PC-9 (cell line): ENCODE measurements around the gene FBXW7. TPM values are rescaled to one million over a fixed set of nuclear protein-coding genes. Genes with fewer than 3 reads are reported as not detected.

ENCODE experiments used
- BruUV-seq: library from RNA; stranded (reverse); fragments of 400-500 nt; replicated peaks from 2 replicates; lab custom pipeline; 2021; lab: Mats Ljungman, UMichigan
- CTCF ChIA-PET: fragments of 300-600 bp; sonication (Branson Sonifier 250); formaldehyde crosslinking; loops from one replicate; lab custom pipeline; 2022; ENCODE audit warnings: antibody characterized with exemption; lab: Charles Lee
- POLR2A ChIA-PET: fragments of 300-600 bp; sonication (Branson Sonifier 250); formaldehyde crosslinking; loops from one replicate; lab custom pipeline; 2022; ENCODE audit warnings: antibody characterized with exemption; ENCODE audit not compliant: unreplicated experiment; lab: Charles Lee
- DNase-seq, 2 experiments: peaks; one replicate each; pipeline versions ENCODE4 v3.0.0 to v3.0.0-alpha.2; 2015 to 2022; ENCODE audit warnings: mixed read lengths in 1 of 2
- H2AFZ ChIP-seq: fragments of 200-600 bp; sonication (generic); 2 replicates; pipeline ENCODE4 v1.8.1; 2017; ENCODE audit warnings: antibody characterized with exemption
- H3F3A ChIP-seq: fragments of 200-600 bp; sonication (generic); 2 replicates; pipeline ENCODE4 v1.8.1; 2017; ENCODE audit warnings: antibody characterized with exemption, mild to moderate bottlenecking, low read depth; ENCODE audit not compliant: insufficient read depth
- H3K27ac ChIP-seq: fragments of 200-600 bp; sonication (generic); 2 replicates; pipeline ENCODE4 v1.6.1; 2016; ENCODE audit warnings: mixed run types
- H3K27me3 ChIP-seq: fragments of 200-600 bp; sonication (generic); 2 replicates; pipeline ENCODE4 v1.6.1; 2016; ENCODE audit warnings: low read depth, mixed run types; ENCODE audit not compliant: insufficient read depth
- H3K36me3 ChIP-seq: fragments of 200-600 bp; sonication (generic); 2 replicates; pipeline ENCODE4 v1.6.1; 2016; ENCODE audit warnings: low read depth, mixed run types
- H3K4me1 ChIP-seq: fragments of 200-600 bp; sonication (generic); replicated peaks from 2 replicates; pipeline ENCODE4 v1.6.1; 2016; ENCODE audit warnings: mixed run types; ENCODE audit not compliant: insufficient read depth
- H3K4me2 ChIP-seq: fragments of 200-600 bp; sonication (generic); 2 replicates; pipeline ENCODE4 v1.6.1; 2017; ENCODE audit warnings: mixed run types
- H3K4me3 ChIP-seq: fragments of 200-600 bp; sonication (generic); 2 replicates; pipeline ENCODE4 v1.6.1; 2016; ENCODE audit warnings: mixed run types
- H3K79me2 ChIP-seq: fragments of 200-600 bp; sonication (generic); 2 replicates; pipeline ENCODE4 v1.6.1; 2017; ENCODE audit warnings: low read depth, mixed run types
- H3K9me2 ChIP-seq: fragments of 200-600 bp; sonication (generic); 2 replicates; pipeline ENCODE4 v1.8.1; 2017; ENCODE audit warnings: mild to moderate bottlenecking; ENCODE audit not compliant: insufficient read depth
- H3K9me3 ChIP-seq: fragments of 200-600 bp; sonication (generic); 2 replicates; pipeline ENCODE4 v1.8.1; 2016; ENCODE audit warnings: low read depth; ENCODE audit not compliant: insufficient read depth
- H4K20me1 ChIP-seq: fragments of 200-600 bp; sonication (generic); 2 replicates; pipeline ENCODE4 v1.8.1; 2017; ENCODE audit not compliant: insufficient read depth
- EZH2 ChIP-seq: fragments of 200-600 bp; sonication (generic); IDR thresholded peaks from 2 replicates; pipeline ENCODE4 v1.8.0; 2017; ENCODE audit warnings: antibody characterized with exemption, low read depth
- intact Hi-C: fragments of 100-400 bp; cut with micrococcal nuclease; formaldehyde crosslinking; loops from one replicate; pipeline ENCODE4 v1.10.0; 2022; ENCODE audit not compliant: unreplicated experiment
- total RNA-seq: library from RNA; stranded (reverse); gene quantifications from 2 replicates; pipeline ENCODE4 v1.2.3, GENCODE V29; 2021
- TF ChIP-seq, protein P1 (sequence below): fragments of 200-600 bp; sonication (generic); conservative IDR thresholded peaks from 2 replicates; pipeline ENCODE4 v1.6.1; 2017; ENCODE audit warnings: mixed run types, antibody characterized with exemption, mild to moderate bottlenecking, moderate library complexity

Gene FBXW7
- total RNA-seq, 1 experiment from 2014 or later: 30.2 TPM

DNA sequence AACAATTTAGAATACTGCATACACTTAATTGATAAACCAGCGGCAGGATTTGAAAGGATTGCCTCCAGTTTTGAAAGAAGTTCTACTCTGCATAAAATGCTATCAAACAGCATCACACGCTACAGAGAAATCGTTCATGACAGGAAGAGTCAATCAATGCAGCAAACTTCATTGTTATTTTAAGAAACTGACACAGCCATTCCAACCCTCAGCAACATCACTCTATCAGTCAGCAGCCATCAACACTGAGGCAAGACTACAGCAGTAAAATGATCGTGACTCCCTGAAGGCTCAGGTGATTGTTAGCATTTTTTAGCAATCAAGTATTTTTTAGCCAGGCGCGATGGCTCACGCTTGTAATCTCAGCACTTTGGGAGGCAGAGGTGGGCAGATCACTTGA is 98.3 kb downstream of the FBXW7 start:
- no peak for DNase-seq
- H3K4me1 ChIP-seq: no peaks in the 10 kb centered on the region
- no peaks in the 10 kb centered on the region for H3K27me3 ChIP-seq
- intact Hi-C loops: no loop called here
- H2AFZ ChIP-seq: no peak overlapping the region
- H3K4me3 ChIP-seq: no peak overlapping the region
- TF ChIP-seq, protein P1, sequence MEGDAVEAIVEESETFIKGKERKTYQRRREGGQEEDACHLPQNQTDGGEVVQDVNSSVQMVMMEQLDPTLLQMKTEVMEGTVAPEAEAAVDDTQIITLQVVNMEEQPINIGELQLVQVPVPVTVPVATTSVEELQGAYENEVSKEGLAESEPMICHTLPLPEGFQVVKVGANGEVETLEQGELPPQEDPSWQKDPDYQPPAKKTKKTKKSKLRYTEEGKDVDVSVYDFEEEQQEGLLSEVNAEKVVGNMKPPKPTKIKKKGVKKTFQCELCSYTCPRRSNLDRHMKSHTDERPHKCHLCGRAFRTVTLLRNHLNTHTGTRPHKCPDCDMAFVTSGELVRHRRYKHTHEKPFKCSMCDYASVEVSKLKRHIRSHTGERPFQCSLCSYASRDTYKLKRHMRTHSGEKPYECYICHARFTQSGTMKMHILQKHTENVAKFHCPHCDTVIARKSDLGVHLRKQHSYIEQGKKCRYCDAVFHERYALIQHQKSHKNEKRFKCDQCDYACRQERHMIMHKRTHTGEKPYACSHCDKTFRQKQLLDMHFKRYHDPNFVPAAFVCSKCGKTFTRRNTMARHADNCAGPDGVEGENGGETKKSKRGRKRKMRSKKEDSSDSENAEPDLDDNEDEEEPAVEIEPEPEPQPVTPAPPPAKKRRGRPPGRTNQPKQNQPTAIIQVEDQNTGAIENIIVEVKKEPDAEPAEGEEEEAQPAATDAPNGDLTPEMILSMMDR: no peak
- no peak for TF ChIP-seq EZH2
- no peaks in the 10 kb centered on the region for H3K36me3 ChIP-seq
- H4K20me1 ChIP-seq: no peaks in the 10 kb centered on the region
- no TSS peak for BruUV-seq
- H3F3A ChIP-seq: no peaks in the 10 kb centered on the region
- H3K79me2 ChIP-seq: peaks cover 4% of the 10 kb centered on the region; the same call in 1 of the 2 replicates
- H3K9me3 ChIP-seq: no peaks in the 10 kb centered on the region
- H3K27ac ChIP-seq: no peak overlapping the region
- POLR2A ChIA-PET: no interaction called here
- H3K9me2 ChIP-seq: no peaks in the 10 kb centered on the region
- no peak overlapping the region for H3K4me2 ChIP-seq
- CTCF ChIA-PET: no interaction called here

DNA sequence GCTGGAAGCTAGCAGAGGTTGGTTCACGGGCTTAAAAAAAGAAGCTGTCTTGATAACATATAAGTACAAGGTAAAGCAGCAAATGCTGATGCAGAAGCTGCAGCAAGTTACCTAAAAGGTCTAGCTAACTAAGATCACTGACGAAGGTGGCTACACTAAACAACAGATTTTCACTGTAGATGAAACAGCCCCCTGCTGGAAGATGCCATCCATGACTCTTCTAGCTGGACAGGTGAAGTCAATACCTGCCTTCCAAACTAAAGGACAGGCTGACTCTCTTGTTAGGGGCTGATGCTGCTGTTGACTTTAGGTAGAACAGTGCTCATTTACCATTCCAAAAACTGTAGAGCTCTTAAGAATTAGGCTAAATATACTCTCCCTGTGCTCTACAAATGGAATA is 99.5 kb downstream of the FBXW7 start:
- TF ChIP-seq, protein P1: no peak
- TF ChIP-seq EZH2: no peak
- no peaks in the 10 kb centered on the region for H3K9me3 ChIP-seq
- no peaks in the 10 kb centered on the region for H4K20me1 ChIP-seq
- no peak overlapping the region for H2AFZ ChIP-seq
- CTCF ChIA-PET: interaction anchor here (0.6 kb wide), 1 partner anchor 998 kb away, joined by 3 read pairs; no protein-coding TSS in a partner anchor
- H3K4me2 ChIP-seq: no peak overlapping the region
- no TSS peak for BruUV-seq
- peaks cover 8% of the 10 kb centered on the region for H3K4me1 ChIP-seq
- POLR2A ChIA-PET: no interaction called here
- no peak overlapping the region for H3K4me3 ChIP-seq
- no peaks in the 10 kb centered on the region for H3K9me2 ChIP-seq
- no peaks in the 10 kb centered on the region for H3K27me3 ChIP-seq
- H3K36me3 ChIP-seq: no peaks in the 10 kb centered on the region
- peaks cover 4% of the 10 kb centered on the region; the same call in 1 of the 2 replicates for H3K79me2 ChIP-seq
- H3K27ac ChIP-seq: no peak overlapping the region
- intact Hi-C loops: no loop called here
- H3F3A ChIP-seq: no peaks in the 10 kb centered on the region; the same call in 1 of the 2 replicates
- DNase-seq: no peak

DNA sequence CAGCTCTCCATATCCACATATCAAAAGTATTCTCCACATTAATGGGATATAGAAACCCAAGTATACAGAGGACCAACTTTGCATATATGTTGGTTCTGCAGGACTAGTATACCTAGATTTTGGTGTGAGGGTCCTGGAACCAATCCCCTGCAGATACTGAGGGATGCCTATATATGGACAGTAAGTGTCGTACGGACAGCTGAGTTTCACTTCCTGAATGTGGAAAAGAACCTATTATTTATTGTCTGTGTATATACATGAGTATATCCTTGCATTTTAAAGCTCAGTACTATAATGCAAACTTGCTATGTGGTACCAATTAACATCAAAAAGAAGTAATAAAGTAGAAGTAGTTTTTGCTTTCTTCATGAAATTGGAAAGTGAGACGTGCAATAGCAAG is 101.9 kb downstream of the FBXW7 start:
- Histone ChIP-seq H3K79me2 (0 out of 2 replicates have a peak, but pooled peaks cover 7% of the 10 kb centered on the region), H3K4me3 (no peak overlapping the region), H3K9me3 (no peaks in the 10 kb centered on the region), H4K20me1 (no peaks in the 10 kb centered on the region), H3F3A (no peaks in the 10 kb centered on the region; the same call in 1 of the 2 replicates), H2AFZ (no peak overlapping the region), H3K9me2 (no peaks in the 10 kb centered on the region), H3K4me2 (no peak overlapping the region), H3K36me3 (no peaks in the 10 kb centered on the region), H3K27me3 (no peaks in the 10 kb centered on the region), H3K4me1 (peaks cover 13% of the 10 kb centered on the region), H3K27ac (no peak overlapping the region)
- TF ChIP-seq, protein P1: no peak
- no peak for TF ChIP-seq EZH2
- intact Hi-C loops: no loop called here
- no peak for DNase-seq
- POLR2A ChIA-PET: no interaction called here
- no TSS peak for BruUV-seq
- CTCF ChIA-PET: interaction anchor here (0.5 kb wide), 1 partner anchor 1572 kb away, joined by 7 read pairs; no protein-coding TSS in a partner anchor
